K562 (cell line): ENCODE measurements around the gene PUM1. TPM values are rescaled to one million over a fixed set of nuclear protein-coding genes. Genes with fewer than 3 reads are reported as not detected.

Source experiments
- BRD4 ChIP-seq: fragments of 200-600 bp; sonication (generic); IDR thresholded peaks from 2 replicates; pipeline ENCODE4 v1.6.1; 2017; ENCODE audit warnings: inconsistent platforms
- CBFA2T2 ChIP-seq: fragments of 450-650 bp; conservative IDR thresholded peaks from 2 replicates; pipeline ENCODE4 v1.6.1; 2017; ENCODE audit warnings: mild to moderate bottlenecking
- ELF2 ChIP-seq: fragments of 250-450 bp; sonication (Bioruptor Pico); IDR thresholded peaks from 2 replicates; pipeline ENCODE4 v1.5.0; 2021; ENCODE audit warnings: mild to moderate bottlenecking
- HNRNPL ChIP-seq: fragments of 200-400 bp; formaldehyde crosslinking; IDR thresholded peaks from 2 replicates; pipeline ENCODE4 v1.6.1; 2017; ENCODE audit warnings: low read depth, mild to moderate bottlenecking, low read length
- KLF10 ChIP-seq: fragments of 250-450 bp; sonication (Bioruptor Pico); IDR thresholded peaks from 2 replicates; pipeline ENCODE4 v1.6.1; 2021; ENCODE audit warnings: matching md5 sums
- MYBL2 ChIP-seq, 2 experiments: fragments of 450-650 bp in 1 of 2; sonication (generic) in 1 of 2; formaldehyde crosslinking in 1 of 2; IDR thresholded peaks; 2 replicates each; pipeline versions ENCODE4 v1.6.1 to v1.8.1; 2017 to 2022; ENCODE audit warnings: borderline replicate concordance in 1 of 2, inconsistent platforms in 1 of 2, low read depth in 1 of 2, mild to moderate bottlenecking in 1 of 2, missing genetic modification reagents in 1 of 2, moderate library complexity in 1 of 2
- NCOA6 ChIP-seq: fragments of 450-650 bp; IDR thresholded peaks from 2 replicates; pipeline ENCODE4 v1.6.1; 2017; ENCODE audit warnings: mild to moderate bottlenecking
- NUFIP1 ChIP-seq: fragments of 450-650 bp; IDR thresholded peaks from 2 replicates; pipeline ENCODE4 v1.6.1; 2018; ENCODE audit not compliant: partially characterized antibody
- POLR3A ChIP-seq: IDR thresholded peaks from 2 replicates; pipeline ENCODE4 v1.6.1; 2011; ENCODE audit warnings: borderline replicate concordance, mild to moderate bottlenecking, moderate library complexity; ENCODE audit not compliant: insufficient read length, insufficient read depth; ENCODE audit errors: extremely low read depth
- POU5F1 ChIP-seq: fragments of 150-350 bp; IDR thresholded peaks from 2 replicates; pipeline ENCODE4 v1.6.1; 2014; ENCODE audit warnings: borderline replicate concordance, low read length, low read depth, mild to moderate bottlenecking; ENCODE audit not compliant: partially characterized antibody
- SAP30 ChIP-seq: fragments of 200-600 bp; sonication (generic); IDR thresholded peaks from 2 replicates; pipeline ENCODE4 v1.6.1; 2012; ENCODE audit warnings: borderline replicate concordance, low read depth, mild to moderate bottlenecking, moderate library complexity, low read length, control low read depth, inconsistent platforms; ENCODE audit not compliant: insufficient read depth, poor library complexity, severe bottlenecking
- SLC30A9 ChIP-seq: fragments of 250-450 bp; sonication (Bioruptor Pico); IDR thresholded peaks from 2 replicates; pipeline ENCODE4 v1.8.0; 2022; ENCODE audit warnings: mild to moderate bottlenecking, moderate library complexity
- SRSF1 ChIP-seq: fragments of 200-400 bp; formaldehyde crosslinking; IDR thresholded peaks from 2 replicates; pipeline ENCODE4 v1.6.1; 2017; ENCODE audit warnings: mild to moderate bottlenecking, low read depth, low read length, moderate library complexity
- ZNF311 ChIP-seq: fragments of 250-450 bp; sonication (Bioruptor Pico); IDR thresholded peaks from 2 replicates; pipeline ENCODE4 v1.4.0; 2020; ENCODE audit warnings: mild to moderate bottlenecking, moderate library complexity
- ZNF57 ChIP-seq: fragments of 450-650 bp; formaldehyde crosslinking; IDR thresholded peaks from 2 replicates; pipeline ENCODE4 v1.4.0; 2020; ENCODE audit warnings: mild to moderate bottlenecking, moderate library complexity
- polyA plus RNA-seq, 8 experiments: library from polyadenylated mRNA; depleted of rRNA in 4 of 8; stranded (reverse) in 5 of 8; unstranded in 3 of 8; fragments of >200 nt; fragmentation: Nextera tagmentation in 2 of 8; fragmentation: Illumina TruSeq in 1 of 8; extraction: Ambion mirVana in 2 of 8; extraction: Trizol in 1 of 8; gene quantifications; 2 replicates each; pipeline versions ENCODE4 v1.2.1 to v1.2.3, GENCODE V29; 2011 to 2014; ENCODE audit warnings: inconsistent platforms in 1 of 8, missing spikeins in 1 of 8
- total RNA-seq, 7 experiments: library from RNA; depleted of rRNA in 6 of 7; stranded (reverse); fragments of >200 nt in 6 of 7; fragmentation: Illumina TruSeq in 2 of 7; extraction: Trizol in 2 of 7; gene quantifications; 2 replicates each; pipeline versions ENCODE4 v1.2.1 to v1.2.3, GENCODE V29; 2011 to 2021; ENCODE audit warnings: low replicate concordance in 1 of 7
- TF ChIP-seq, protein P1 (sequence below): fragments of 200-800 bp; sonication (Bioruptor generic); IDR thresholded peaks from 2 replicates; pipeline ENCODE4 v1.6.1; 2016; ENCODE audit warnings: missing genetic modification characterization, missing compliant biosample characterization
- TF ChIP-seq, protein P2 (sequence below): sonication (generic); formaldehyde crosslinking; IDR thresholded peaks from 2 replicates; pipeline ENCODE4 v1.8.0; 2023; ENCODE audit warnings: mild to moderate bottlenecking, missing genetic modification reagents

Gene PUM1
- total and polyA plus RNA-seq, 9 of the 15 experiments (the other 6 are each of a cell fraction or from before 2014, with no cell fraction given): 37.7 to 104 (median 55.7) TPM

GRCh38 chr1:31065310-31066217 is at the start of gene PUM1 (continued):
- TF ChIP-seq, protein P1, sequence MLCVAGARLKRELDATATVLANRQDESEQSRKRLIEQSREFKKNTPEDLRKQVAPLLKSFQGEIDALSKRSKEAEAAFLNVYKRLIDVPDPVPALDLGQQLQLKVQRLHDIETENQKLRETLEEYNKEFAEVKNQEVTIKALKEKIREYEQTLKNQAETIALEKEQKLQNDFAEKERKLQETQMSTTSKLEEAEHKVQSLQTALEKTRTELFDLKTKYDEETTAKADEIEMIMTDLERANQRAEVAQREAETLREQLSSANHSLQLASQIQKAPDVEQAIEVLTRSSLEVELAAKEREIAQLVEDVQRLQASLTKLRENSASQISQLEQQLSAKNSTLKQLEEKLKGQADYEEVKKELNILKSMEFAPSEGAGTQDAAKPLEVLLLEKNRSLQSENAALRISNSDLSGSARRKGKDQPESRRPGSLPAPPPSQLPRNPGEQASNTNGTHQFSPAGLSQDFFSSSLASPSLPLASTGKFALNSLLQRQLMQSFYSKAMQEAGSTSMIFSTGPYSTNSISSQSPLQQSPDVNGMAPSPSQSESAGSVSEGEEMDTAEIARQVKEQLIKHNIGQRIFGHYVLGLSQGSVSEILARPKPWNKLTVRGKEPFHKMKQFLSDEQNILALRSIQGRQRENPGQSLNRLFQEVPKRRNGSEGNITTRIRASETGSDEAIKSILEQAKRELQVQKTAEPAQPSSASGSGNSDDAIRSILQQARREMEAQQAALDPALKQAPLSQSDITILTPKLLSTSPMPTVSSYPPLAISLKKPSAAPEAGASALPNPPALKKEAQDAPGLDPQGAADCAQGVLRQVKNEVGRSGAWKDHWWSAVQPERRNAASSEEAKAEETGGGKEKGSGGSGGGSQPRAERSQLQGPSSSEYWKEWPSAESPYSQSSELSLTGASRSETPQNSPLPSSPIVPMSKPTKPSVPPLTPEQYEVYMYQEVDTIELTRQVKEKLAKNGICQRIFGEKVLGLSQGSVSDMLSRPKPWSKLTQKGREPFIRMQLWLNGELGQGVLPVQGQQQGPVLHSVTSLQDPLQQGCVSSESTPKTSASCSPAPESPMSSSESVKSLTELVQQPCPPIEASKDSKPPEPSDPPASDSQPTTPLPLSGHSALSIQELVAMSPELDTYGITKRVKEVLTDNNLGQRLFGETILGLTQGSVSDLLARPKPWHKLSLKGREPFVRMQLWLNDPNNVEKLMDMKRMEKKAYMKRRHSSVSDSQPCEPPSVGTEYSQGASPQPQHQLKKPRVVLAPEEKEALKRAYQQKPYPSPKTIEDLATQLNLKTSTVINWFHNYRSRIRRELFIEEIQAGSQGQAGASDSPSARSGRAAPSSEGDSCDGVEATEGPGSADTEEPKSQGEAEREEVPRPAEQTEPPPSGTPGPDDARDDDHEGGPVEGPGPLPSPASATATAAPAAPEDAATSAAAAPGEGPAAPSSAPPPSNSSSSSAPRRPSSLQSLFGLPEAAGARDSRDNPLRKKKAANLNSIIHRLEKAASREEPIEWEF (CRISPR knock-in tag): no peak
- TF ChIP-seq ELF2 (CRISPR knock-in tag) (no peak), ZNF311 (CRISPR knock-in tag) (peak; percentile 66; the same call in 1 of the 2 replicates), POU5F1 (no peak), MYBL2 (IDR thresholded peaks at IDR 0.05; ENCODE audit: low read depth) (no peak), MYBL2 (CRISPR knock-in tag; IDR thresholded peaks at IDR 0.05; ENCODE audit: borderline replicate concordance) (no peak), SAP30 (peak; percentile 39), NUFIP1 (no peak), BRD4 (peak; percentile 100), ZNF57 (CRISPR knock-in tag) (peak; percentile 79; the same call in 1 of the 2 replicates), KLF10 (0 out of 2 replicates have a peak, but pooled peaks have one; percentile 55), HNRNPL (peak; percentile 99), SLC30A9 (CRISPR knock-in tag) (no peak), POLR3A (no peak), SRSF1 (0 out of 2 replicates have a peak, but pooled peaks have one; percentile 46), CBFA2T2 (no peak), NCOA6 (no peak)
- TF ChIP-seq, protein P2, sequence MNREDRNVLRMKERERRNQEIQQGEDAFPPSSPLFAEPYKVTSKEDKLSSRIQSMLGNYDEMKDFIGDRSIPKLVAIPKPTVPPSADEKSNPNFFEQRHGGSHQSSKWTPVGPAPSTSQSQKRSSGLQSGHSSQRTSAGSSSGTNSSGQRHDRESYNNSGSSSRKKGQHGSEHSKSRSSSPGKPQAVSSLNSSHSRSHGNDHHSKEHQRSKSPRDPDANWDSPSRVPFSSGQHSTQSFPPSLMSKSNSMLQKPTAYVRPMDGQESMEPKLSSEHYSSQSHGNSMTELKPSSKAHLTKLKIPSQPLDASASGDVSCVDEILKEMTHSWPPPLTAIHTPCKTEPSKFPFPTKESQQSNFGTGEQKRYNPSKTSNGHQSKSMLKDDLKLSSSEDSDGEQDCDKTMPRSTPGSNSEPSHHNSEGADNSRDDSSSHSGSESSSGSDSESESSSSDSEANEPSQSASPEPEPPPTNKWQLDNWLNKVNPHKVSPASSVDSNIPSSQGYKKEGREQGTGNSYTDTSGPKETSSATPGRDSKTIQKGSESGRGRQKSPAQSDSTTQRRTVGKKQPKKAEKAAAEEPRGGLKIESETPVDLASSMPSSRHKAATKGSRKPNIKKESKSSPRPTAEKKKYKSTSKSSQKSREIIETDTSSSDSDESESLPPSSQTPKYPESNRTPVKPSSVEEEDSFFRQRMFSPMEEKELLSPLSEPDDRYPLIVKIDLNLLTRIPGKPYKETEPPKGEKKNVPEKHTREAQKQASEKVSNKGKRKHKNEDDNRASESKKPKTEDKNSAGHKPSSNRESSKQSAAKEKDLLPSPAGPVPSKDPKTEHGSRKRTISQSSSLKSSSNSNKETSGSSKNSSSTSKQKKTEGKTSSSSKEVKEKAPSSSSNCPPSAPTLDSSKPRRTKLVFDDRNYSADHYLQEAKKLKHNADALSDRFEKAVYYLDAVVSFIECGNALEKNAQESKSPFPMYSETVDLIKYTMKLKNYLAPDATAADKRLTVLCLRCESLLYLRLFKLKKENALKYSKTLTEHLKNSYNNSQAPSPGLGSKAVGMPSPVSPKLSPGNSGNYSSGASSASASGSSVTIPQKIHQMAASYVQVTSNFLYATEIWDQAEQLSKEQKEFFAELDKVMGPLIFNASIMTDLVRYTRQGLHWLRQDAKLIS (CRISPR knock-in tag): no peak; the same call in 1 of the 2 replicates
